Fibroblast of villous mesenchyme (primary cell): ENCODE data around the gene ESYT2. TPM values are rescaled to one million over a fixed set of nuclear protein-coding genes. Genes with fewer than 3 reads are reported as not detected.

Source experiments
- DNase-seq: peaks from one replicate; pipeline ENCODE4 v3.0.0-alpha.2; 2010; ENCODE audit warnings: low read depth
- H3K4me3 ChIP-seq: 2 replicates; pipeline ENCODE4 v1.5.1; 2011; ENCODE audit warnings: low read depth, mild to moderate bottlenecking, low read length
- CTCF ChIP-seq: IDR thresholded peaks from 2 replicates; pipeline ENCODE4 v1.5.1; 2012; ENCODE audit warnings: low read depth, mild to moderate bottlenecking, low read length; ENCODE audit not compliant: insufficient read depth
- total RNA-seq: library from RNA; depleted of rRNA; stranded (reverse); fragments of >200 nt; gene quantifications from 2 replicates; pipeline ENCODE4 v1.2.3, GENCODE V29; 2012

The ESYT2 gene
- total RNA-seq, 1 donor, result 75.1 TPM

- TF ChIP-seq CTCF, result no peak
Measured at GRCh38 chr7:158687406-158687805, 141.9 kb downstream of the ESYT2 start.

GRCh38 chr7:158685693-158686092 is 143.6 kb downstream of the ESYT2 start:
- H3K4me3 ChIP-seq, result no peak overlapping the region
- peak; percentile 58 for DNase-seq
- no peak for TF ChIP-seq CTCF

More at GRCh38 chr7:158687406-158687805, 141.9 kb downstream of the ESYT2 start:
- no peak for DNase-seq
- H3K4me3 ChIP-seq, result no peak overlapping the region

- no peak for DNase-seq
Measured at GRCh38 chr7:158684329-158684728, 145.0 kb downstream of the ESYT2 start.

GRCh38 chr7:158683541-158683940 is 145.8 kb downstream of the ESYT2 start:
- TF ChIP-seq CTCF, result no peak
- no peak overlapping the region for H3K4me3 ChIP-seq
- no peak for DNase-seq

More at GRCh38 chr7:158684329-158684728, 145.0 kb downstream of the ESYT2 start:
- no peak for TF ChIP-seq CTCF
- no peak overlapping the region for H3K4me3 ChIP-seq

GRCh38 chr7:158682456-158682855 is 146.9 kb downstream of the ESYT2 start:
- no peak overlapping the region for H3K4me3 ChIP-seq
- no peak for TF ChIP-seq CTCF
- no peak for DNase-seq

Other genes with a start within 250 kb of the ESYT2 start
- gene PTPRN2, start 241.7 kb downstream of the ESYT2 start, total RNA-seq, result under 0.01 TPM in 1 of 2 replicates, not detected in the other
- gene NCAPG2, start 124.7 kb downstream of the ESYT2 start, total RNA-seq, result 16.4 and 17.7 TPM in 2 replicates
- gene DYNC2I1, start 27.0 kb upstream of the ESYT2 start, total RNA-seq, result 3.5 and 4.2 TPM in 2 replicates